Hepatocyte (in vitro differentiated cells): ENCODE measurements around the gene PEAK1.

Experiments used
- CTCF ChIP-seq: fragments of 200-600 bp; sonication (generic); IDR thresholded peaks from 2 replicates; pipeline ENCODE4 v1.5.1; 2016; ENCODE audit warnings: antibody characterized with exemption, mild to moderate bottlenecking; ENCODE audit not compliant: poor library complexity
- EZH2 ChIP-seq: fragments of 200-600 bp; sonication (generic); IDR thresholded peaks from 2 replicates; pipeline ENCODE4 v1.6.1; 2016; ENCODE audit warnings: antibody characterized with exemption, mild to moderate bottlenecking, borderline replicate concordance
- EZH2phosphoT487 ChIP-seq: fragments of 200-600 bp; sonication (generic); IDR thresholded peaks from one replicate; pipeline ENCODE4 v1.6.1; 2018; ENCODE audit warnings: antibody characterized with exemption, mild to moderate bottlenecking, low read depth, moderate library complexity; ENCODE audit not compliant: unreplicated experiment, severe bottlenecking

GRCh38 chr15:77349666-77350065 is 70.2 kb downstream of the PEAK1 start:
- TF ChIP-seq CTCF, result no peak
- TF ChIP-seq EZH2, result no peak
- no peak for TF ChIP-seq EZH2phosphoT487
